Panc1 (cell line): Measurements from ENCODE around the gene GAP43.

Source experiments
- POLR2AphosphoS5 ChIP-seq: IDR thresholded peaks from 2 replicates; pipeline ENCODE4 v1.6.1; 2012; ENCODE audit warnings: mild to moderate bottlenecking, low read depth, low read length, moderate library complexity
- TCF7L2 ChIP-seq: IDR thresholded peaks from 2 replicates; pipeline ENCODE4 v1.6.1; 2011; ENCODE audit warnings: mild to moderate bottlenecking, low read depth, low read length, inconsistent platforms
- TF ChIP-seq, protein P1 (sequence below): fragments of 450-650 bp; IDR thresholded peaks from 2 replicates; pipeline ENCODE4 v1.5.1; 2017; ENCODE audit warnings: mild to moderate bottlenecking
- TF ChIP-seq, protein P2 (sequence below), 2 experiments: IDR thresholded peaks; 2 replicates each; pipeline ENCODE4 v1.6.1; 2011 to 2012; ENCODE audit warnings: low read depth in 2 of 2, control low read depth in 1 of 2, low read length in 1 of 2, mild to moderate bottlenecking in 1 of 2, moderate library complexity in 1 of 2; ENCODE audit not compliant: insufficient read depth in 1 of 2

DNA sequence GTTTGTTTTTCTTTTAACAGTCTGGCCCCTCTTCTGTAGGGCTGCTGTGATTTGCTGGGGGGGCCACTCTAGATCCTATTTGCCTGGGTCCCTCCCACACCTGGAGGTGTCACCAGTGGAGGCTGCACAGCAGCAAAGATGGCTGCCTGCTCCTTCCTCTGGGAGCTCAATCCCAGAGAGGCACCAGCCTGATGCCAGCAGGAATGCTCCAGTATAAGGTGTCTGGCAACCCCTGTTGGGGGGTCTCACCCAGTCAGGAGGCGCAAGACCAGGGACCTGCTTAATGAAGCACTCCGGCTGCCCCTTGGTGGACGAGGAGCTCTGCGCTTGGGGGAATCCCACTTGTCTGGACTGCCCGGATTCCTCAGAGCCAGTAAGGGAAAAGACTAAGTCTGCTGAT, 118.3 kb downstream of the GAP43 start:
- TF ChIP-seq POLR2AphosphoS5: no peak
- TF ChIP-seq, protein P1, sequence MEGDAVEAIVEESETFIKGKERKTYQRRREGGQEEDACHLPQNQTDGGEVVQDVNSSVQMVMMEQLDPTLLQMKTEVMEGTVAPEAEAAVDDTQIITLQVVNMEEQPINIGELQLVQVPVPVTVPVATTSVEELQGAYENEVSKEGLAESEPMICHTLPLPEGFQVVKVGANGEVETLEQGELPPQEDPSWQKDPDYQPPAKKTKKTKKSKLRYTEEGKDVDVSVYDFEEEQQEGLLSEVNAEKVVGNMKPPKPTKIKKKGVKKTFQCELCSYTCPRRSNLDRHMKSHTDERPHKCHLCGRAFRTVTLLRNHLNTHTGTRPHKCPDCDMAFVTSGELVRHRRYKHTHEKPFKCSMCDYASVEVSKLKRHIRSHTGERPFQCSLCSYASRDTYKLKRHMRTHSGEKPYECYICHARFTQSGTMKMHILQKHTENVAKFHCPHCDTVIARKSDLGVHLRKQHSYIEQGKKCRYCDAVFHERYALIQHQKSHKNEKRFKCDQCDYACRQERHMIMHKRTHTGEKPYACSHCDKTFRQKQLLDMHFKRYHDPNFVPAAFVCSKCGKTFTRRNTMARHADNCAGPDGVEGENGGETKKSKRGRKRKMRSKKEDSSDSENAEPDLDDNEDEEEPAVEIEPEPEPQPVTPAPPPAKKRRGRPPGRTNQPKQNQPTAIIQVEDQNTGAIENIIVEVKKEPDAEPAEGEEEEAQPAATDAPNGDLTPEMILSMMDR: no peak
- TF ChIP-seq TCF7L2: no peak
- TF ChIP-seq, protein P2, sequence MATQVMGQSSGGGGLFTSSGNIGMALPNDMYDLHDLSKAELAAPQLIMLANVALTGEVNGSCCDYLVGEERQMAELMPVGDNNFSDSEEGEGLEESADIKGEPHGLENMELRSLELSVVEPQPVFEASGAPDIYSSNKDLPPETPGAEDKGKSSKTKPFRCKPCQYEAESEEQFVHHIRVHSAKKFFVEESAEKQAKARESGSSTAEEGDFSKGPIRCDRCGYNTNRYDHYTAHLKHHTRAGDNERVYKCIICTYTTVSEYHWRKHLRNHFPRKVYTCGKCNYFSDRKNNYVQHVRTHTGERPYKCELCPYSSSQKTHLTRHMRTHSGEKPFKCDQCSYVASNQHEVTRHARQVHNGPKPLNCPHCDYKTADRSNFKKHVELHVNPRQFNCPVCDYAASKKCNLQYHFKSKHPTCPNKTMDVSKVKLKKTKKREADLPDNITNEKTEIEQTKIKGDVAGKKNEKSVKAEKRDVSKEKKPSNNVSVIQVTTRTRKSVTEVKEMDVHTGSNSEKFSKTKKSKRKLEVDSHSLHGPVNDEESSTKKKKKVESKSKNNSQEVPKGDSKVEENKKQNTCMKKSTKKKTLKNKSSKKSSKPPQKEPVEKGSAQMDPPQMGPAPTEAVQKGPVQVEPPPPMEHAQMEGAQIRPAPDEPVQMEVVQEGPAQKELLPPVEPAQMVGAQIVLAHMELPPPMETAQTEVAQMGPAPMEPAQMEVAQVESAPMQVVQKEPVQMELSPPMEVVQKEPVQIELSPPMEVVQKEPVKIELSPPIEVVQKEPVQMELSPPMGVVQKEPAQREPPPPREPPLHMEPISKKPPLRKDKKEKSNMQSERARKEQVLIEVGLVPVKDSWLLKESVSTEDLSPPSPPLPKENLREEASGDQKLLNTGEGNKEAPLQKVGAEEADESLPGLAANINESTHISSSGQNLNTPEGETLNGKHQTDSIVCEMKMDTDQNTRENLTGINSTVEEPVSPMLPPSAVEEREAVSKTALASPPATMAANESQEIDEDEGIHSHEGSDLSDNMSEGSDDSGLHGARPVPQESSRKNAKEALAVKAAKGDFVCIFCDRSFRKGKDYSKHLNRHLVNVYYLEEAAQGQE (IDR thresholded peaks at IDR 0.05; ENCODE audit: insufficient read depth in 1 of 2, low read depth in 2 of 2, low read length in 1 of 2): no peak
